ENCODE measurements around the gene MS4A4E. TPM values are rescaled to one million over a fixed set of nuclear protein-coding genes. Genes with fewer than 3 reads are reported as not detected.

MS4A4E gene
- not detected in 2 replicates for total RNA-seq

DNA sequence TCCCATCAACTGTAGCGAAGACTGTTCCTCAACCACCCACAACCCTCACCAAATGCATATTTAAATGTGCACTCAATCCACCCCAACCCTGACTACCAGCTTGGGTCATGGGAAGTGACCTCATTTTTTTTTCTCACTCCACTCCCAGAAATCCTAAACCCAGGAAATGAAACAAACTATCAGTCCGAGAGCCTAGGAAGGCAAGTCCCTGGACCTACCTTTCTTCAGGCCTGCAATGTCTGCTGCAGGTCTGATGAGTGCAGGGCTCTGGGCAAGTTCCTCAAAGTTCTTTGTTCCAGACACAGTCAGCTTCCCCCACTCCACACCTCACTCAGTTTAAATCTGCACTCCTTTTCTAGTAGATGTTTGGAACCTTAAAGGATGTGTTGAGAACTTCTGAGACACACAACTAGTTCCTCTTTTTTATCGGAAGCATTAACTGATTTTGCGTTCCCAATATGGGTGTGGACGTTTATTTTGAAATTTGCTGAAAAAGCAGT lies at the start of gene MS4A4E:
Gene MS4A4E (minus strand): TSS at position 398 of the 500 bp plus-strand sequence. CDS start 13,082 bp downstream, outside the sequence.

DNA sequence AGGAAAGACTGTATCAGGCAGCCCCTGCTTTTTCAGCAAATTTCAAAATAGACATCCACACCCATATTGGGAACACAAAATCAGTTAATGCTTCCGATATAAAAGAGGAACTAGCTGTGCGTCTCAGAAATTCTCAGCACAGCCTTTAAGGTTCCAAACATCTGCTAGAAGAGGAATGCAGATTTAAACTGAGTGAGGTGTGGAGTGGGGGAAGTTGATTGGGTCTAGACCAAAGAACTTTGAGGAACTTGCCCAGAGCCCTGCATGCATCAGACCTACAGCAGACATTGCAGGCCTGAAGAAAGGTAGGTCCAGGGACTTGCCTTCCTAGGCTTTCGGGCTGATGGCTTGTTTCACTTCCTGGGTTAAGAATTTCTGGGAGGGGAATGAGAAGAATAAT lies 37.5 kb upstream of the MS4A4E start, which contains the start of gene MS4A4A:
Gene MS4A4A (plus strand): TSS at position 255 of the 400 bp plus-strand sequence. CDS start 10 bp downstream, at position 265.

DNA sequence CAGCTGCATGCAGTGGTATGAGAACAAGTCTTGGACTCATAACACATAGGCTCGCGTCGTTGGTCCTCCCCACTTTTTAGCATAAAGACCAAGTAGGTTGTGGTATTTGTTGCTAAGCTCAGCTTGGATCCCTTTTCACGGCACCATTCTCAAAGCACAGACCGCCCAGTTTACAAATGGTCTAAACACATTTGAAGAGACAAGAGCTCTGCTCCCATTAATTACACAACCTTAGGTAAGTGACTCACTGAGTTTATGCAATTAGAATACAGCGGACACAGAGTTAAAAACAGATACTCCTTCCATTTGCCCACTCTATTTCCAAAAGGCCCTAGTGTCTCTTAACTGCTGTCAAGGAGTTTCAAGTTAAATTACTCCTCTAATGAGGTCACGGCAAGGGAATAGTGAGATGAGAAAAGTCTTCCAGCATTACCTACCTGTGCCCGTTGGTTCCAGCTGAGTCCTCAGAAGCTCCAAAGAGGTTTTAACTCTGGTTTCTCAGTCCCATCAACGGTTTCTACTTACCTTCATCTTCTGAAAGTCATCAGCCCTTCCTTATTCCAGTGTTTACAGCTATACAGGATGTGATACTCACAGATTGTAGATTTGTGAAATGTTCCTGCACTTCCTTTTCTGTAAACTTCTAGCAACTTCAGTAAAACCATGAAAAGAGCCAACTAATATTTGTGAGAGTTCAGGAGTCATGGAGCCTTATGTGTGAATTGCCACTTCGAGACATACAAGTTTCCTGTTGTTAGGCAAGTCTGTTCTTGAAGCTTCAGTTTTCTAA lies 60.2 kb downstream of the MS4A4E start, which contains the start of gene MS4A6A:
Gene MS4A6A (minus strand): TSS at position 543 of the 790 bp plus-strand sequence. CDS start 1,356 bp downstream, outside the sequence.

Small RNAs within 50 kb of the gene (small RNA-seq; reads per million reads assigned to genes)
- not detected for gene MIR6503

Other genes with a start within 250 kb of the MS4A4E start
- not detected in 2 replicates for gene OOSP4B, start 226.0 kb downstream of the MS4A4E start, total RNA-seq
- gene OOSP2, start 202.7 kb downstream of the MS4A4E start, total RNA-seq = not detected in 2 replicates
- gene MS4A3, start 186.5 kb downstream of the MS4A4E start, total RNA-seq = not detected in 2 replicates
- gene MS4A2, start 154.5 kb downstream of the MS4A4E start, total RNA-seq = not detected in 2 replicates
- not detected in 2 replicates for gene MS4A6A, start 60.1 kb downstream of the MS4A4E start, total RNA-seq
- gene MS4A4A, start 37.5 kb upstream of the MS4A4E start, total RNA-seq = not detected in 2 replicates
- gene MS4A6E, start 84.1 kb upstream of the MS4A4E start, total RNA-seq = not detected in 2 replicates
- gene MS4A7, start 135.4 kb upstream of the MS4A4E start, total RNA-seq = not detected in 2 replicates
- not detected in 2 replicates for gene MS4A14, start 153.3 kb upstream of the MS4A4E start, total RNA-seq
- not detected in 2 replicates for gene MS4A5, start 186.4 kb upstream of the MS4A4E start, total RNA-seq
- gene MS4A1, start 212.7 kb upstream of the MS4A4E start, total RNA-seq = not detected in 2 replicates
- gene MS4A12, start 249.6 kb upstream of the MS4A4E start, total RNA-seq = not detected in 2 replicates